ENCODE results near the gene SNX17.
"Not testable (repeated sequence)": the region's sequence is repeated elsewhere in the genome, so short reads cannot be mapped to it uniquely, and the experiment has no call there.

The SNX17 gene

DNA sequence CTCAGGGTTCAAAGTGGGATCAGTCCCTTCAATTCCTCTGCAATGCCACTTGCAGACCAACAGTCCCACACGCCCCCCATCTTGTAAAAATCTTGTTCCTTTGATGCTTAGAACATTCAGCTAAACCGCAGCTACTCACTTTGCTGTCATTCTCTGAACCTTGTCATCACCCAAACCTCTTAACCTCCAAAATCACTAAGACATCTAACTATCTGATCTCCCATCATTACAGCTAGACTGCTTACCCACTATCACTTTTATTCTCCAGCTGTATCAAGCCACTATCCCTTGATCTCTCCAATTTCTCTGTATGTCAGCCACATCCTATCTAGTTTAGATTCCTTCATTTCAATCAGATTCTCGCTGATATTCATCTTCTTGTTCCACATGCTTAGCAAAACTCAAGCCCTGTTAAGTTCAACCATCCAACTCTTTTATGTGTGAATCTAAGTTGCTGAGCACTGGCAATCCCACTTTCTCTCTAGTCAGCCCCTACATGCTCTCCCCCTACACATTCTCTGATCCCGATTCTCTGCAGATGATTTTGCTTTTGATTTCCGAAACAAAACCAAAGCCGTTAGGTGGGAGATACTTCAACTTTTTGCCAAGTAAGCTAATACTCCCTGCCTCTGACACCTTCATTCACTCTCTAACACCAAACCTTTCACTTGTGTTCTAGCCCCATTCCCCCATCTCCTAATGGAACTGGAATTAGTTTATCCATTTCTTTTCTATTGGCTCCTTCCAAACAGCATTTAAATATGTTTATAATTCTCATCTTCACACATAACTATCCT is 18.4 kb upstream of the SNX17 start:
- peaks cover 6% of the 10 kb centered on the region for H3K36me3 ChIP-seq (ENCODE audit: insufficient read depth, low read depth, low read length)
- no peak overlapping the region for H3K4me3 ChIP-seq (ENCODE audit: low read length)
- H3K9ac ChIP-seq (ENCODE audit: low read depth, low read length) = peak overlapping the region; percentile 39; the same call in 1 of the 2 replicates
- peaks cover 10% of the 10 kb centered on the region for H3K4me1 ChIP-seq (ENCODE audit: insufficient read depth, low read length)
- H3K27ac ChIP-seq (ENCODE audit: low read length) = no peak overlapping the region
- no peaks in the 10 kb centered on the region for H3K9me3 ChIP-seq (ENCODE audit: insufficient read depth, low read depth, low read length)
- H3K27me3 ChIP-seq (ENCODE audit: insufficient read depth, low read length) = no peaks in the 10 kb centered on the region

DNA sequence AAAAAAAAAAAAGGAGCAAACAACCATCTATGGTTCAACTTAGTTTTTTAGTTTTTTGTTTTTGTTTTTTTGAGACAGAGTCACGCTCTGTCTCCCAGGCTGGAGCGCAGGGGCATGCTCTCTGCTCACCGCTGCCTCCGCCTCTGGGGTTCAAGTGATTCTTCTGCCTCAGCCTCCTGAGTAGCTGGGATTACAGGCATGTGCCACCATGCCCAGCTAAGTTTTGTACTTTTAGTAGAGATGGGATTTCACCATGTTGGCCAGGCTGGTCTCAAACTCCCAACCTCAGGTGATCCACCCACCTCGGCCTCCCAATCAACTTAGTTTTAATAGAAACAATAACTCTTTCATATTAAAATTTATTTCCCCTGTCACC is 17.0 kb upstream of the SNX17 start:
- not testable (repeated sequence) for H3K27ac ChIP-seq (ENCODE audit: low read length)

DNA sequence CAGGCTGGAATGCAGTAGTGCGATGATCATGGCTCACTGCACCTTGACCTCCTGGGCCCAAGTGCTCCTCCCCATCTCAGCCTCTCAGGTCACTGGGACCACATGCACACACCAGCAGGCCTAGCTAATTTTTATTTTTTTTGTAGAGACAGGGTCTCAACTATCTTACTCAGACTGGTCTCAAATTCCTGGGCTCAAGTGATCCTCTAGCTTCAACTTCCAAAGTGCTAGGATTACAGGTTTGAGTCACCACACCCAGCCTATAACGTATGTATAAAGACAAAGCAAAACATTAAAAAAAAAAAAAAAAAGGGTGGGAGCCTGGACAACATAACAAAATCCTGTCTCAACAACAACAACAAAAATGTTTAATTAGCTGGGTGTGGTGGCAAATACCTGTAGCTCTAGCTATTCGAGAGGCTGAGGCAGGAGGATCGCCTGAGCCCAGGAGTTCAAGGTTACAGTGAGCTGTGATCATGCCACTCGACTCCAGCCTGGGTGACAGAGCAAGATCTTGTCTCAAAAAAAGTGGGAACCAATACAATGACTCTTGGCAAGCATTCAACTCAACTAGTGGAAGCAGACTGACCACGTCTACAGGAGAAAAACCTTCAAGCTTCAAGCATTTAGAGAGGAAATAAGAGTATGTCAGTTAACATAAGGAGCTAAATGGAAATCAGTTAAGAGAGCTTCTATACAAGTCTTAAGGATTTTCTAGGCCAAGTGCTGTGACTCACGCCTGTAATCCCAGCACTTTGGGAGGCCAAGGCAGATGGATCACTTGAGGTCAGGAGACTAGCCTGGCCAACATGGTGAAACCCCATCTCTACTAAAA is 16.4 kb upstream of the SNX17 start:
- no peaks in the 10 kb centered on the region for H3K27me3 ChIP-seq (ENCODE audit: insufficient read depth, low read length)
- H3K27ac ChIP-seq (ENCODE audit: low read length) = no peak overlapping the region
- H3K9ac ChIP-seq (ENCODE audit: low read depth, low read length) = peak overlapping the region; percentile 44; the same call in 1 of the 2 replicates
- H3K9me3 ChIP-seq (ENCODE audit: insufficient read depth, low read depth, low read length) = no peaks in the 10 kb centered on the region
- H3K4me3 ChIP-seq (ENCODE audit: low read length) = no peak overlapping the region
- peaks cover 6% of the 10 kb centered on the region for H3K36me3 ChIP-seq (ENCODE audit: insufficient read depth, low read depth, low read length)
- H3K4me1 ChIP-seq (ENCODE audit: insufficient read depth, low read length) = peaks cover 14% of the 10 kb centered on the region

More for the DNA sequence above, 17.0 kb upstream of the SNX17 start:
- H3K9me3 ChIP-seq (ENCODE audit: insufficient read depth, low read depth, low read length); H3K27me3 ChIP-seq (ENCODE audit: insufficient read depth, low read length); H3K36me3 ChIP-seq (ENCODE audit: insufficient read depth, low read depth, low read length); H3K4me3 ChIP-seq (ENCODE audit: low read length): not testable (repeated sequence)
- H3K9ac ChIP-seq (ENCODE audit: low read depth, low read length) = peak overlapping the region; percentile 44; the same call in 1 of the 2 replicates
- H3K4me1 ChIP-seq (ENCODE audit: insufficient read depth, low read length) = peaks cover 14% of the 10 kb centered on the region

DNA sequence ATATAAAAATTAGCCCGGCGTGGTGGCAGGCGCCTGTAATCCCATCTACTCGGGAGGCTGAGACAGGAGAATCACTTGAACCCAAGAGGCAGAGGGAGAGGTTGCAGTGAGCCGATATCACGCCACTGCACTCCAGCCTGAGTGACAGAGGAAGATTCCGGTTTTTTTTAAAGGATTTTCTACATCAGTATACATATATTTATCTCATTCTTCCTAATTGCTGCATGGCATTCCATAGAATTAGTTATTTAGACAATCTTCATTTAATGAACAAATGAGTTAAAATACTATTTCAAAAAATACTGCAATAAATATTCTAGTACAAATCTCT is 15.9 kb upstream of the SNX17 start:
- Histone ChIP-seq H3K27me3 (ENCODE audit: insufficient read depth, low read length) (no peaks in the 10 kb centered on the region), H3K36me3 (ENCODE audit: insufficient read depth, low read depth, low read length) (peaks cover 6% of the 10 kb centered on the region), H3K4me1 (ENCODE audit: insufficient read depth, low read length) (peaks cover 14% of the 10 kb centered on the region), H3K9me3 (ENCODE audit: insufficient read depth, low read depth, low read length) (no peaks in the 10 kb centered on the region), H3K27ac (ENCODE audit: low read length) (no peak overlapping the region), H3K9ac (ENCODE audit: low read depth, low read length) (no peak overlapping the region), H3K4me3 (ENCODE audit: low read length) (no peak overlapping the region)

DNA sequence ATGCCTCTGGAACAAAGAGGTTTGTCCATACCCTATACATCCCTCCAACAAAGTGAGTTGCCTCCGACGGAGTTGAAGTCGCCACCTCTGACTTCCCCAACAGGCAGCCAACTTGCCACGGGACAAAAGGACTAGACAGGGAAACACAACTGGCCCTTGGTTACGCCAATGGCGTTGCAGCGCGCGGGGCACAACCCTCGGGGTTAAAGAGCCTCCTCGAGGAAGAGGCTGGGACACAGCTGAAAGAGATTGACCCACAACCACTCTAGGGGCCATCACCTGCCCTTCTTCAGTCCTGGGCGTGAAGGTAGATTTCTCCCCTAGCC is 14.4 kb upstream of the SNX17 start:
- no peaks in the 10 kb centered on the region for H3K36me3 ChIP-seq (ENCODE audit: insufficient read depth, low read depth, low read length)
- H3K27ac ChIP-seq (ENCODE audit: low read length) = peak overlapping the region; percentile 100
- peaks cover 14% of the 10 kb centered on the region for H3K4me1 ChIP-seq (ENCODE audit: insufficient read depth, low read length)
- H3K9ac ChIP-seq (ENCODE audit: low read depth, low read length) = peak overlapping the region; percentile 99
- H3K9me3 ChIP-seq (ENCODE audit: insufficient read depth, low read depth, low read length) = no peaks in the 10 kb centered on the region; the same call in 1 of the 2 replicates
- no peaks in the 10 kb centered on the region for H3K27me3 ChIP-seq (ENCODE audit: insufficient read depth, low read length)
- peak overlapping the region; percentile 92 for H3K4me3 ChIP-seq (ENCODE audit: low read length)

DNA sequence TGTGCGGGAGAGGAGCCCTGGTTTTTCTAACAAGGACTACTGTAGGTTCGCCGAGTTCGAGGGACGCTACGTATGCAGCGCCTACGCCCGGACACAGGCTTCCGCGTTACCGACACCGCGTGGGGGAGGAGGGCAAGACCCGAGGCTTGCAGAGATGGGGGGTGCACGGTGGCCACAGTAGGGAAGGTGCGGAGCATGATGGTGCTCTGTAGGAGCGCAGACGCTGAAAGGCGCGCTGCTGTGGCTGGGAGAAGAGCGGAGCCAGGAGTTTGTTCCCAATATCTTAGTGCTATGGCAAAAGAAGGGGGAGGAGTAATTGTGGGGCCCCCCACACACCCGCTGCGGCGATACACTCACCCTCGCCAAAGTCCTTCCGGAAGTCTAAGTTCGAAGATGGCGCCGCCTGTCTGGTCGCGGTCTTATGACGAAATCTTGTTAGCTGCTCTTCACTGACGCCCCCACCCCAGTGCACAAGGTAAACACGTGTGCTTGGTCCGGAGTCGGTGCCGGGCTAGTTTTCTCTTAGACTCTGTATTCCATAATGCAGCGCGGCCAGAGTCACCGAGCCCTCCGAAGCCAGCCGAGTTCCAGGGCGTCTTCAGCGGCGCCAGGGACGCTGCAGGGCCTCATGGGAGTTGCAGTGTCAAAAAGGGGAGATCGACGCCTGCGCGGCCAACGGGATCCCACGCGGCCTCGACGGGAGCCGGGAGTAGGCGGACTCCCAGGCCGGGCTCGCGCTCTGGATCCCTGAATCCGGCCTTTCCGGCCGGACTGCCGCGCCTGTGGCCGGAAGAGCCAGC is 13.8 kb upstream of the SNX17 start, which contains the start of gene GTF3C2:
TSS of gene GTF3C2 (minus strand) at position 383 of the 800 bp plus-strand sequence. CDS start 13,210 bp downstream, outside the sequence.
- H3K27ac ChIP-seq (ENCODE audit: low read length) = peak within 1 kb of the TSS; percentile 100
- no peaks in the 10 kb centered on the region for H3K27me3 ChIP-seq (ENCODE audit: insufficient read depth, low read length)
- no peaks in the 10 kb centered on the region for H3K36me3 ChIP-seq (ENCODE audit: insufficient read depth, low read depth, low read length)
- H3K4me3 ChIP-seq (ENCODE audit: low read length) = peak within 1 kb of the TSS; percentile 92
- peak within 1 kb of the TSS; percentile 99 for H3K9ac ChIP-seq (ENCODE audit: low read depth, low read length)
- H3K9me3 ChIP-seq (ENCODE audit: insufficient read depth, low read depth, low read length) = no peaks in the 10 kb centered on the region; the same call in 1 of the 2 replicates
- H3K4me1 ChIP-seq (ENCODE audit: insufficient read depth, low read length) = peaks cover 14% of the 10 kb centered on the region

DNA sequence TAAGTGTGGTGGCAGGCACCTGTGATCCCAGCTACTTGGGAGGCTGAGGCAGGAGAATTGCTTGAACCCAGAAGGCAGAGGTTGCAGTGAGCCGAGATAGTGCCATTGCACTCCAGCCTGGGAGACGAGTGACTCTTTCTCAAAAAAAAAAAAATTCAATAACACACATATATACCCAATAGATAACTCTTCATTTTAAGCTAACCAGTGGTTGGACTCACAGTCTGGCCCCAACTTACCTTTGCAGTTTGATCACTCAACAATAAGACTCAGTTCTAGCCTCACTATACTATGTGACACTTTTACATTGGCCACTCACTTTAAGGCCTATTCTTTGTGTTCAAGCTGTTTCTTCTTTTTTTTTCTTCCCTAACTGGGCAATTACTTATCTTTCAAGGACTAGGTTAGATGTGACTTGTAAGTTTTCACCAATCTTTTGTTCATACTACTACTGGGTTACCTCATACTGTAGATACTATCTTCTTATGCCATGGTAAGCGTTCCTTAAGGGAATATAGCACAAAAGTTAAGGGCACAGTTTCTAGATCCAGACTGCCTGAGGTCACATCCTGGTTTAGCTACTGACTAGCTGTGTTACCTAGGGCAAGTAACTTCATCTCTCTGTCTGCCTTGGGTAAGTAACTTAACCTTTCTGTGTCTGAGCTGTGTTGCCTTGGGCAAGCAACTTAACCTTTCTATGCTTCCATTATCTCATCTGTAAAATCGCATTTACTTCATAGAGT is 7.6 kb upstream of the SNX17 start:
- Histone ChIP-seq H3K27me3 (ENCODE audit: insufficient read depth, low read length) (no peaks in the 10 kb centered on the region), H3K4me1 (ENCODE audit: insufficient read depth, low read length) (peaks cover 2% of the 10 kb centered on the region; the same call in 1 of the 2 replicates), H3K9ac (ENCODE audit: low read depth, low read length) (no peak overlapping the region), H3K4me3 (ENCODE audit: low read length) (no peak overlapping the region), H3K36me3 (ENCODE audit: insufficient read depth, low read depth, low read length) (peaks cover 45% of the 10 kb centered on the region), H3K9me3 (ENCODE audit: insufficient read depth, low read depth, low read length) (no peaks in the 10 kb centered on the region; the same call in 1 of the 2 replicates), H3K27ac (ENCODE audit: low read length) (no peak overlapping the region)

DNA sequence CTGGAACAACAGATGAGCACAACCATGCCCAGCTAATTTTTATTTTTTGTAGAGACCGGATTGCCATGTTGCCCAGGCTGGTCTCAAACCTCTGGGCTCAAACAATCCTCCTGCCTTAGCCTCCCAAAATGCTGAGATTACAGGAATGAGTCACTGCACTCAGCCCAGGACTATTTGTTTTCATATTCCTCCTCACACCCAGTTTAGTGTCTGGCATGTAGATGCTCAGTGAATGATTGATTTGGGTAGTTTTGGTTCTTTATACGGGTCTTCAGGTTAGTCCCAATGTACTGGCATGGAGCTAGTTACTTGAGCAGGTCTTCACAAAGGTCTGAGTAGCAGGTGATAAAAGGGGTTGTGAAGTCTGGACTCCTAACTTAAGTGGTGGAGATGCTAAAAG is 6.5 kb upstream of the SNX17 start:
- peaks cover 55% of the 10 kb centered on the region for H3K36me3 ChIP-seq (ENCODE audit: insufficient read depth, low read depth, low read length)
- H3K9ac ChIP-seq (ENCODE audit: low read depth, low read length) = no peak overlapping the region
- no peaks in the 10 kb centered on the region for H3K4me1 ChIP-seq (ENCODE audit: insufficient read depth, low read length)
- H3K4me3 ChIP-seq (ENCODE audit: low read length) = no peak overlapping the region
- no peaks in the 10 kb centered on the region; the same call in 1 of the 2 replicates for H3K9me3 ChIP-seq (ENCODE audit: insufficient read depth, low read depth, low read length)
- H3K27ac ChIP-seq (ENCODE audit: low read length) = no peak overlapping the region
- H3K27me3 ChIP-seq (ENCODE audit: insufficient read depth, low read length) = no peaks in the 10 kb centered on the region

DNA sequence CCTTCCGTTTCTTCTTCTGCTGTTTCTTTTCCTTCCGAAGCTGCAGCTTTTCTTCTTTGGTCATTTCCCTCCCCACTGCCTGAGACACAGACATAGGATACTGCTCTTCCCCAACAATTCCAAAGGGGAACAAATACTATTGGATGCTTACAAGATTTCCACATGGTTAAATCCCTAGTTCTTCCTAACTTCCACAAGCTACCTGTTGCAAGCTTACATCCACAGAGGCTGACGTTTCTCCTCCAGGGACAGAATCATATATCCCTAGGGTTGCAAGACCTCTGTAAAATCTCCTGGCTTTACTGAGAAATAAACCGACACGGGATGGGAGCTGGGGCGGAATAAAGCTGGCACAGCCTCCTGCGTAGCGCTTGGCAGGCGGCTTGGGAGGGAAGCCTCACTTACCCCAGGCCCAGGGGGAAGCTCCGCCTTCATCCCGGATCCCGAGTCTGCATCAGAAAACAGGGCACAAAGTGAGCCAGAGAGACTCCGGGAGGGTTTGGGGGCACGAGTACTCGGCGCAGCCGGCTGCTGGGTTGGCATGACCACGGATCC is 868 bp upstream of the SNX17 start:
- Histone ChIP-seq H3K27ac (ENCODE audit: low read length) (peak overlapping the region; percentile 1), H3K9ac (ENCODE audit: low read depth, low read length) (peak overlapping the region; percentile 74; the same call in 1 of the 2 replicates), H3K9me3 (ENCODE audit: insufficient read depth, low read depth, low read length) (no peaks in the 10 kb centered on the region), H3K4me1 (ENCODE audit: insufficient read depth, low read length) (no peaks in the 10 kb centered on the region), H3K36me3 (ENCODE audit: insufficient read depth, low read depth, low read length) (peaks cover 66% of the 10 kb centered on the region), H3K4me3 (ENCODE audit: low read length) (peak overlapping the region; percentile 80), H3K27me3 (ENCODE audit: insufficient read depth, low read length) (no peaks in the 10 kb centered on the region)

DNA sequence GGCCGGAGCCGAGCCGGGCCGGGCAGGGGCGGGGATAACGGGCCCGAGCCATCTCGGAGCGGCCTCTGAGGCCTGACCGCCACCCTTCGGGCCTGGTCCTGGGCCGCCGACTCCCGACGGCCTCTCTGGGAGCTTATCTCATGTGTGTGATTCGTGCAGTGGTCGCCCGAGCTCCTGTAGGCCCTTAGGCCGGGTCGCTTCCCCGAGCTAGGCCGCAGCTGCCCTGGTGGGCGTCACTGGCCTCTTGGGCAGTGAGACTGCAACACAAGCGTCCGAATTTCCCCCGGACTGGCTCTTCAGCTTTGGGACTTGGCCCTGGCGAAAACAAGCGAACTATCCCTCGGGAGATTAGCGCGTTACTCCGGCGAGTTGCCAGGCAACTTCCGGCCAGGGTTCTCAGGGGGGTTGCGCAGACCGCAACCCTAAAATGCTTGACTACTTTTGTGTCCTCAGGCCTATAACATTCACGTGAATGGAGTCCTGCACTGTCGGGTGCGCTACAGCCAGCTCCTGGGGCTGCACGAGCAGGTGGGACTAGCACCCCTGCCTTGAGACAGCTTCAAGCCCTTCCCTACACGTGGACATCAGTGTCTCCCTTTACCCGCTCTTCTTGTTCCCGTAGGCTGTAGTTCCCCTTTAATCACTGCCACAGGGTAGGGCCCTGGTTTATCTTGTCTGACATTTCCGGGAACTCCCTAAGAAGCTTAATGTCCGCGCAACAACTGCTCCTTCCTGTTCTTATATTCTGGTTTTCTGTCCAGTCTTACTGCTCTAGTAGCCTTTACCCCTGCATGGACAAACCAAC is 602 bp downstream of the SNX17 start:
- Histone ChIP-seq H3K9me3 (ENCODE audit: insufficient read depth, low read depth, low read length) (no peaks in the 10 kb centered on the region), H3K4me1 (ENCODE audit: insufficient read depth, low read length) (no peaks in the 10 kb centered on the region), H3K9ac (ENCODE audit: low read depth, low read length) (peak overlapping the region; percentile 93), H3K36me3 (ENCODE audit: insufficient read depth, low read depth, low read length) (peaks cover 65% of the 10 kb centered on the region), H3K27me3 (ENCODE audit: insufficient read depth, low read length) (no peaks in the 10 kb centered on the region), H3K27ac (ENCODE audit: low read length) (peak overlapping the region; percentile 80), H3K4me3 (ENCODE audit: low read length) (peak overlapping the region; percentile 80)
